IMR-90 (cell line): ENCODE results near the gene MPV17.
"Not testable (repeated sequence)": the region's sequence is repeated elsewhere in the genome, so short reads cannot be mapped to it uniquely, and the experiment has no call there.

Experiments
- BHLHE40 ChIP-seq: fragments of 150-350 bp; IDR thresholded peaks from 2 replicates; pipeline ENCODE4 v1.6.1; 2016; ENCODE audit warnings: mild to moderate bottlenecking, low read depth, low read length
- CHD1 ChIP-seq: IDR thresholded peaks from 2 replicates; pipeline ENCODE4 v1.6.1; 2012; ENCODE audit warnings: low read depth, low read length, improper control_type of control experiment
- MAFK ChIP-seq: IDR thresholded peaks from 2 replicates; pipeline ENCODE4 v1.6.1; 2012; ENCODE audit warnings: low read depth, low read length, improper control_type of control experiment
- MXI1 ChIP-seq: IDR thresholded peaks from 2 replicates; pipeline ENCODE4 v1.6.1; 2012; ENCODE audit warnings: low read depth, mild to moderate bottlenecking, low read length, moderate library complexity, borderline replicate concordance
- NFE2L2 ChIP-seq: fragments of 150-350 bp; IDR thresholded peaks from 2 replicates; pipeline ENCODE4 v1.6.1; 2016; ENCODE audit warnings: low read depth, mild to moderate bottlenecking, low read length
- POLR2A ChIP-seq: IDR thresholded peaks from 2 replicates; pipeline ENCODE4 v1.6.1; 2012; ENCODE audit warnings: mild to moderate bottlenecking, low read depth, low read length
- RAD21 ChIP-seq: IDR thresholded peaks from 2 replicates; pipeline ENCODE4 v1.6.1; 2012; ENCODE audit warnings: low read length, improper control_type of control experiment
- RFX5 ChIP-seq: IDR thresholded peaks from 2 replicates; pipeline ENCODE4 v1.8.0; 2012; ENCODE audit warnings: low read depth, mild to moderate bottlenecking, low read length, moderate library complexity
- SMC3 ChIP-seq: fragments of 150-350 bp; IDR thresholded peaks from 2 replicates; pipeline ENCODE4 v1.6.1; 2016; ENCODE audit warnings: low read depth, mild to moderate bottlenecking, antibody characterized with exemption, low read length, moderate library complexity
- TF ChIP-seq, protein P1 (sequence below): conservative IDR thresholded peaks from 2 replicates; pipeline ENCODE4 v1.5.1; 2012; ENCODE audit warnings: mild to moderate bottlenecking, low read depth, low read length, improper control_type of control experiment
- TF ChIP-seq, protein P2 (sequence below): fragments of 150-350 bp; IDR thresholded peaks from 2 replicates; pipeline ENCODE4 v1.6.1; 2017; ENCODE audit warnings: mild to moderate bottlenecking, antibody characterized with exemption, low read length, low read depth

DNA sequence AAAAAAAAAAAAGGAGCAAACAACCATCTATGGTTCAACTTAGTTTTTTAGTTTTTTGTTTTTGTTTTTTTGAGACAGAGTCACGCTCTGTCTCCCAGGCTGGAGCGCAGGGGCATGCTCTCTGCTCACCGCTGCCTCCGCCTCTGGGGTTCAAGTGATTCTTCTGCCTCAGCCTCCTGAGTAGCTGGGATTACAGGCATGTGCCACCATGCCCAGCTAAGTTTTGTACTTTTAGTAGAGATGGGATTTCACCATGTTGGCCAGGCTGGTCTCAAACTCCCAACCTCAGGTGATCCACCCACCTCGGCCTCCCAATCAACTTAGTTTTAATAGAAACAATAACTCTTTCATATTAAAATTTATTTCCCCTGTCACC, 30.5 kb upstream of the MPV17 start:
- TF ChIP-seq, protein P1, sequence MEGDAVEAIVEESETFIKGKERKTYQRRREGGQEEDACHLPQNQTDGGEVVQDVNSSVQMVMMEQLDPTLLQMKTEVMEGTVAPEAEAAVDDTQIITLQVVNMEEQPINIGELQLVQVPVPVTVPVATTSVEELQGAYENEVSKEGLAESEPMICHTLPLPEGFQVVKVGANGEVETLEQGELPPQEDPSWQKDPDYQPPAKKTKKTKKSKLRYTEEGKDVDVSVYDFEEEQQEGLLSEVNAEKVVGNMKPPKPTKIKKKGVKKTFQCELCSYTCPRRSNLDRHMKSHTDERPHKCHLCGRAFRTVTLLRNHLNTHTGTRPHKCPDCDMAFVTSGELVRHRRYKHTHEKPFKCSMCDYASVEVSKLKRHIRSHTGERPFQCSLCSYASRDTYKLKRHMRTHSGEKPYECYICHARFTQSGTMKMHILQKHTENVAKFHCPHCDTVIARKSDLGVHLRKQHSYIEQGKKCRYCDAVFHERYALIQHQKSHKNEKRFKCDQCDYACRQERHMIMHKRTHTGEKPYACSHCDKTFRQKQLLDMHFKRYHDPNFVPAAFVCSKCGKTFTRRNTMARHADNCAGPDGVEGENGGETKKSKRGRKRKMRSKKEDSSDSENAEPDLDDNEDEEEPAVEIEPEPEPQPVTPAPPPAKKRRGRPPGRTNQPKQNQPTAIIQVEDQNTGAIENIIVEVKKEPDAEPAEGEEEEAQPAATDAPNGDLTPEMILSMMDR = not testable (repeated sequence)
- not testable (repeated sequence) for TF ChIP-seq POLR2A, RFX5, BHLHE40, RAD21, NFE2L2, CHD1, MAFK, SMC3, MXI1
- TF ChIP-seq, protein P2, sequence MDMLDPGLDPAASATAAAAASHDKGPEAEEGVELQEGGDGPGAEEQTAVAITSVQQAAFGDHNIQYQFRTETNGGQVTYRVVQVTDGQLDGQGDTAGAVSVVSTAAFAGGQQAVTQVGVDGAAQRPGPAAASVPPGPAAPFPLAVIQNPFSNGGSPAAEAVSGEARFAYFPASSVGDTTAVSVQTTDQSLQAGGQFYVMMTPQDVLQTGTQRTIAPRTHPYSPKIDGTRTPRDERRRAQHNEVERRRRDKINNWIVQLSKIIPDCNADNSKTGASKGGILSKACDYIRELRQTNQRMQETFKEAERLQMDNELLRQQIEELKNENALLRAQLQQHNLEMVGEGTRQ = not testable (repeated sequence)
